ENCODE measurements around the gene ANK2.

ANK2 gene

DNA sequence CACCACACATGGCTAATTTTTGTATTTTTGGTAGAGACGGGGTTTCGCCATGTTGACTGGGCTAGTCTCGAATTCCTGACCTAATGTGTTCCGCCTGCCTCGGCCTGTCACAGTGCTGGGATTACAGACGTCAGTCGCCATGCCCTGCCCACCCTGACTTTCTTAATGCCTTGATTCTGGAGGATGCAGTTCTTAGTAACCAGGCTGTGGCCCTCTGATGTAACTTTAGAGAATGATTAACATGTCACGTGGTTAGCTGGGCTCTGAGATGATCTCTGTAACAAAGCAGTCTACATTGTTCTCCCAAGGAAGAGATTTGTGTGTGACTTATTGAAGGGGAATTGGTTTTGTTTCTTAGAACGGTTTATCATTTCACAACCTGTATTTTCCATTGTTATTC, 30.6 kb downstream of the ANK2 start:
- no peak for DNase-seq (ENCODE audit: low read depth, low spot score)
- H3K4me3 ChIP-seq (ENCODE audit: low read length), result no peak overlapping the region

GRCh38 chr4:113080624-113081023, 31.2 kb downstream of the ANK2 start:
- no peak overlapping the region for H3K4me3 ChIP-seq (ENCODE audit: low read length)
- DNase-seq (ENCODE audit: low read depth, low spot score), result no peak

DNA sequence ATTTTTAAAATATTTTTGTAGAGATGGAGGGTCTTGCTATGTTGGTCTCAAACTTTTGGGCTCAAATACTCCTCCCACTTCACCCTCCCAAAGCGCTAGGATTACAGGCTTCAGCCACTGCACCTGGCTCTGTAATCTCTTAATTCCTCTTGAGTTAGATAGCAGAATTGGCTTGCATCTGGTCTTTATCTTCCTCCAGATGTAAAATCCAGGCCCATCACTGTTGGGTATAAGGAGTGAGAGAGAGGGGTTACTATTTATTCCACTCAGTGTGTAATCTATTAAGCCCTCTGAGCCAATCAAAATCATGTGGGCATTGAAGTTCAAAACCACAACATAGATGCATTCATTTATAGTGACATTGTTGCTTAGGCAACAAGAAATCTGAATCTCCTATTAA, 33.9 kb downstream of the ANK2 start:
- H3K4me3 ChIP-seq (ENCODE audit: low read length), result no peak overlapping the region
- no peak for DNase-seq (ENCODE audit: low read depth, low spot score)

DNA sequence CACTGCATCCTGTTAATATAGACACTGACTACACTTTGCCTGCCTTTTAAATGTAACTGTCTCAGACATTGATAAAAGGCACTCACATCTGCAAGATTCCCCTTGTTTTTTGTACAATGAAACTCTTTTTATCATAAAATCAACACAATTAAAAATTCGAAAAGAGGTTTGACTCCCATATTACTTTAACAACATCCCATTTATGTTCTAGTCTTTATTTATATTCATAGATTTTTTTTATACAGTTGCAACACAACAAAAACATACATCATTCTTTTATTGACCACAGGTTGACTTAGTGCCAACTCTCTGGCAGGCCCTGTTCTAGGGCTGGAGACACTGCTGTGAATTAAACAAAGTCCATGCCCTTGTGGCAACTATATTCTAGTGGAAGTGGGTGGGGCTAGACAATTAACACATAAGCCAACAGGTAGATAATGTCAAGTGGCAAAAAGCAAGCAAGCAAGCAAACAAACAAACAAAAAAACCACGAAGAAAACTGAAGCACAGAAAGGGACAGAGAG, 36.8 kb downstream of the ANK2 start:
- no peak for DNase-seq (ENCODE audit: low read depth, low spot score)
- H3K4me3 ChIP-seq (ENCODE audit: low read length), result no peak overlapping the region

- H3K4me3 ChIP-seq (ENCODE audit: low read length), result no peak overlapping the region
- no peak for DNase-seq (ENCODE audit: low read depth, low spot score)
Observed at GRCh38 chr4:113088050-113088449, 38.6 kb downstream of the ANK2 start.

- no peak overlapping the region for H3K4me3 ChIP-seq (ENCODE audit: low read length)
- DNase-seq (ENCODE audit: low read depth, low spot score), result no peak
Observed at GRCh38 chr4:113090954-113091353, 41.5 kb downstream of the ANK2 start.

DNA sequence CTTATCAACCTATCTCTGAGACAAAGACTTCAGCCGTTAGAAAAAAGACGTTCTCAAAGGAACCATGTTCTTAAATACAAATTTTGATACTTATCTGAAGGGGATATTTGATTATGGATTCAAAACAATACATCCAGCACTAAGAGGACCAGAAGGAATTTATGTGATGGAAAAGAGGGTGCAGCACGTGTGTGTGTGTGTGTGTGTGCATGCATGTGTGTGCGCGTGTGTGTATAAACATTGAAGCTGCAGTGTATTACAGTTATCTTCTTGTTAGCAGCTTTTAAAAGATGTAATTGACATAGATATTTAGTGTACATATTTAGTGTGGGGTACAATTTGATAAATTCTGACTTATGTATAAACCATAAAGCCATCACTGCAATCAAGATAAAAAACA, 44.9 kb downstream of the ANK2 start:
- H3K4me3 ChIP-seq (ENCODE audit: low read length), result no peak overlapping the region

GRCh38 chr4:113094802-113095201, 45.3 kb downstream of the ANK2 start:
- no peak overlapping the region for H3K4me3 ChIP-seq (ENCODE audit: low read length)
- DNase-seq (ENCODE audit: low read depth, low spot score), result peak; percentile 7

More for the DNA sequence above, 44.9 kb downstream of the ANK2 start:
- no peak for DNase-seq (ENCODE audit: low read depth, low spot score)

DNA sequence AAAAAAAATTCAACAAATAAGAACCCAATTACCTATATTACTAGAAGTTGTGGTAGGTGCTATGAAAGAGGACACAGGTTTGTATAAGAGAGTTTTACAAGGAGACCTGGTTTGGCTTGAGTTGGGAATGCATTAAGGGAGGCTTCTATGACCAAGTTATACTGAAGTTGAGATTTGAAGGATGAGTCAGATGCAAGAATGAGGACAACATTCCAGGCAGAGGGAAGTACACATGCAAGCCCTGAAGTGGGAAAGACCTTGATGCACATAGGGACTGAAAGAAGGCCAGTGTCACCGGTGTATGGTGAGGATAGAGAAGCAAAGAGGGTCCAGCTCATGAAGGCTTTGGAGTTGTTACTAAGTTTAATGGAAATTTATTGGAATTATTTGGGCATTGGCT, 52.2 kb downstream of the ANK2 start:
- no peak for DNase-seq (ENCODE audit: low read depth, low spot score)

DNA sequence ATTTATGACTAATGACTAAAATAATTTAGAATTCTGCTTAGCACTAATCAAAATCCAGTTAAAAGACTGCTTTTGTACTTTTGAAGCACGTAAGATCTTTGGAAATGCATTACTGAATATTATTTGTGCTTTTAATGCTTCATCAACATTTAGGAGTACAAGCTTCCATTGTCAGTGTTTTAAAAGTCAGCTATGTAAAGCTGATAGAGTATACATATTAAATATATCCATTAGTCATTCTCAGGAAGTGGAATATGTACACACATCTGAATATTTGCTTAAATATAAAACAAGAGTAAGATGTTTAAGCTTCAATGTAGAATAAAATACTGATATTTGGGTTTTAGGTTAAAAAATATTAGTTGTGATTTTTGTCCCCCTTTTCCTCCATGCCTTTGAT, 54.1 kb downstream of the ANK2 start:
- no peak overlapping the region for H3K4me3 ChIP-seq (ENCODE audit: low read length)
- no peak for DNase-seq (ENCODE audit: low read depth, low spot score)

More for the DNA sequence above, 52.2 kb downstream of the ANK2 start:
- no peak overlapping the region for H3K4me3 ChIP-seq (ENCODE audit: low read length)

- H3K4me3 ChIP-seq (ENCODE audit: low read length), result no peak overlapping the region
- peak; percentile 5 for DNase-seq (ENCODE audit: low read depth, low spot score)
Observed at GRCh38 chr4:113106108-113106507, 56.7 kb downstream of the ANK2 start.

DNA sequence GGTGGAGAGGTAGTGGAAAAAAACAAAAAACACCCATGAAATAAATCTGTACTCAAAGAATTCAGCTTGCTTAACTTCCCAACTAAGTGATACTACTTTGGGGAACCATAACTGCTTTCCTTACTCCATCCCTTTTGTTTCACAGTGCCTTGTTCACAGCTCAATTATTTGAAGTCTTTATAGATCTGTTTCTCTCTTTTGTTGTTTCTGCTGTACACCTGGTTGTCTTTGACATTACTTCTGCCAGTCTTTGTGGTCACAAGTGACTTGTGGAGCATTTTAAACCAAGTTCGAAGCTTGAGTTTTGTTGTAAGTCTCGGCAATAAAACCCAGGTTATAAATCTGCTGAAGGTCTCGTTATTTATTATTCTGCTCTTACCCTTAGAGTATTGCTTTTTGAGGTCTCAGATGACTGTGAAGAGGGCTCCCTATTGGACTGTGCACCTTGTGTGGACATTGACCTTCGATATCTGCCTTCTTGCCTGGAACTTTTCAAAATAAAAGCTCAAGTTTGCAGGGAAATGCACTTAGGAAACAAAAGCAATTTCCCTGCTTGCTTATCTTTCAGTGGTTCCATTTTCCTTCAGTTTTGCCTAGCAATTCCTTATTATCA, 59.8 kb downstream of the ANK2 start:
- H3K4me3 ChIP-seq (ENCODE audit: low read length), result no peak overlapping the region
- DNase-seq (ENCODE audit: low read depth, low spot score), result no peak

DNA sequence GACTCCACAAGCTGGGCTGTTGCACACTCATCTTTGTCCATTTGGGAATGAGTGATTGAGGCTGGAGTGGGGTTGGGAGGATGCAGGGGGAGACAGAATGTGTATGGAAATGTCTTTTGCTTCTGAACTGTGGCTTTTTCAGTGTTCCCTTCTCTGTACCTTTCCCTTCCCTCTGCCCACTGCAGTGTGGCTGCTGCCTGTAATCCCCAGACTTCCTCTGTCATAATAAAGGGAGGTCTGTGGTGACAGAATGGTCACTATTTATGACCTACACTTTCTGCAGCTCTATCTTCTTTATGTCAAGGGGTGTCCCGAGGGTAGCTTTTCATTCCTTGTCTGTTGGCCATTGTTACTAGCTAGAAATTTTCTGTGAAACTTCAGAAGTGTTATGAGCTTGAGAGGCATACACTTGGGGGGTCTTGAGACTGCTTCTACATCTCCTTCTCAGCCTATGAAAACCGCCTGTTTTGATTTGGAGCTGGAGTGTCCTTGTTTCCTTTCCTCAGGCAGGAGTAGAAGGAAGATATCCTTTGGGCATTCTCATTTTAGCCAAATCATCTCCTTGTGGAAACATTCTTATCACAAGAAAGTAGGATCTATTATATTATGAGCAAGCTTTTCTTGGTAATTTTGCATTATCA, 63.0 kb downstream of the ANK2 start:
- no peak for DNase-seq (ENCODE audit: low read depth, low spot score)
- H3K4me3 ChIP-seq (ENCODE audit: low read length), result no peak overlapping the region

DNA sequence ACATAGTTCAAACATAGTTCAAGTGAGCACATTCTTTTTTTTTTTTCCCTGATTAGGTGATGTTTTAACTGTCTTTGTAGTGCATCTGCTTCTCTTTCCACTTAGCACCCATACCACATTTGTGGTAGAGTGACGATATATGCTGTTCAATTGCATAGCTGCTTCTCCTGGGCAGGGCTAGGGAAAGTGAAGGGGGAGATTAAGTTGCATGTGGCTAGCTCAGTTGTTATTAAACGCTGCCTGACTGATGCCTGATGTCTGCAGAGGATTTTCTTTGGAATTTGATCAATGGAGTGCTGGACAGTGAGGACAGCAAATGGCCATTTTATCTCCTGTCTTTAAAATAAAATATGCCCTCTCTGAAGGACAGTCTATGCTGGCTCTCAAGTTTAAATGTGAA, 63.7 kb downstream of the ANK2 start:
- H3K4me3 ChIP-seq (ENCODE audit: low read length), result no peak overlapping the region
- no peak for DNase-seq (ENCODE audit: low read depth, low spot score)

- H3K4me3 ChIP-seq (ENCODE audit: low read length), result no peak overlapping the region
- no peak for DNase-seq (ENCODE audit: low read depth, low spot score)
Observed at GRCh38 chr4:113114884-113115283, 65.4 kb downstream of the ANK2 start.

DNA sequence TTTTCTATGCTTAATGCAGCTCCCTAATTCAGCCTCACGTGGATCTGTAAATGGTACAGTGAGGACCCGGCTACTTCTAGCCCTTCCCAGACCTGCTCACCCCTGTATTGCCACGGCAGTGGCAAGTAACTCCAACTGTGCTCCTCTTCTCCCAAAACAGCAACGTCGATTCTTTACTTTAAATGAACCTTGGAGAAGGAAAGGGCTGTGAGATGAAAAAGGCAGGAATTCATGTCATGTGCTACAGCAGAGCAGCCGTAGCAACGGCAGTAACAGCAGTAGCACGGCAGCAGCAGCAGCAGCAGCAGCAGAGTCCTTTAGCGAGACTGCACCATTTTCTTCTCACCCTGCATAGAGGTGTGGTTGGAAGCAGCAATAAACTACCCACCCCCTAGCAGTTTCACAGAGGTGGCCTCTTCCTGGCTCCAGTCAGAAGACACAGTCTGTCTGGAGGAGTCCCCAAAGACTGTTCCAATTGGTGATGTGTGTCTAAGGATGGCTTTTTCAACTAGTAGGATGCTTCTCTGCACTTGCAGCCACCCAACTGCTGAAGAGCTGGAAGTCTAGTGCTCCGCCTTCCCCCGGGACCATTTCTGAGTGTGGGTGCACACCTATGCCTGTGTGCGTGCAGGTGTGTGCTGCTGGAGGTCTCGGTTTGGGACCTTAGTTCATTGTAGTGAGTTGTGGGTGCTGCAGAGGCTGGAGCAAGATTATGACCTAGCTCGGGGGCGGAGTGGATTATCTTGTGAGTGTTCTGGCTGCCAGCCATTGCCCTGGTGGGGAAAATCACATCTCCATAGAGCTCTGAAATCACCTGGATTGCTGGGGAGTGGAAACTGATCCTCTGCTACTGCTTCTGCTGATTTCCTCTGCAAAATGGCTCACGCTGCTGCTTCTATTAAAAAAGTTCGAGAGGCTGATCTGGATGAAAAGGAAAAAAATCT, 67.2 kb downstream of the ANK2 start:
- DNase-seq (ENCODE audit: low read depth, low spot score), result no peak
- H3K4me3 ChIP-seq (ENCODE audit: low read length), result no peak overlapping the region

- no peak overlapping the region for H3K4me3 ChIP-seq (ENCODE audit: low read length)
- no peak for DNase-seq (ENCODE audit: low read depth, low spot score)
Observed at GRCh38 chr4:113117358-113117702, 67.9 kb downstream of the ANK2 start.

DNA sequence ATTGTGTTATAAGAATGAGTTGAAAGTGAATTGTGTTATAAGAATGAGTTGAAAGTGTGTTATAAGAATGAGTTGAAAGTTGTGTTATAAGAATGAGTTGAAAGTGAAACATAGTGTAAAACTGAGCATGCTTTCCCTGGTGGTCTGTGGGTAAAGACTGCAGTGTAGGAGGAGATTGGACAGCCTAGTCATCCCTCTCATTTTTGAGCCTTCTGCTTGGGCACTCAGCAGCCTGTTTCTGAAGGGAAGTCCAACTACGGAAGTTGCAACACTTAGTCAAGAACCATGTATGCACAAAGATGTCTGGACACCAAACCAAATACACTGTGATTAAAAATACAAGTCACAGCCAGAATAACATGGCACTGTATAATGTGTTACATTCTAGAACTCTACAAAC, 72.6 kb downstream of the ANK2 start:
- H3K4me3 ChIP-seq (ENCODE audit: low read length), result no peak overlapping the region
- DNase-seq (ENCODE audit: low read depth, low spot score), result no peak

DNA sequence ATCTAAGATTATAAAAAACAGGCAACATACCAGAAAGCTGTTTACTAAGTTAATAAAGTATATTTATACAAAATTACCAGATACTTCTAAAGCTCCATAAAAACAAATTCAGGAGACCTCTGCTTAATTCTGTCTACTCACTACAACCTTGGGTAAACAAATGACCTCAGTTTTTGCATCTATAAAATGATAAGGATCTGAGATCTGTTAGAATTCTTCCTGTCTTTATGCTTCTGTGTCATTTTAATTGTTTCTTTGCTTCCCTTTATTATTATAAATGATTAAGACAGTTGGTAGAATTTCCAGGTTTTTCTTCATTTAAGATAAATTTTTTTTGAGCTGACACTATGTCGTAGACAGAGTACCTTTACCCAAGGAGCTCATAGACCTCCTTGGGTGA, 76.0 kb downstream of the ANK2 start:
- no peak for DNase-seq (ENCODE audit: low read depth, low spot score)
- H3K4me3 ChIP-seq (ENCODE audit: low read length), result no peak overlapping the region

DNA sequence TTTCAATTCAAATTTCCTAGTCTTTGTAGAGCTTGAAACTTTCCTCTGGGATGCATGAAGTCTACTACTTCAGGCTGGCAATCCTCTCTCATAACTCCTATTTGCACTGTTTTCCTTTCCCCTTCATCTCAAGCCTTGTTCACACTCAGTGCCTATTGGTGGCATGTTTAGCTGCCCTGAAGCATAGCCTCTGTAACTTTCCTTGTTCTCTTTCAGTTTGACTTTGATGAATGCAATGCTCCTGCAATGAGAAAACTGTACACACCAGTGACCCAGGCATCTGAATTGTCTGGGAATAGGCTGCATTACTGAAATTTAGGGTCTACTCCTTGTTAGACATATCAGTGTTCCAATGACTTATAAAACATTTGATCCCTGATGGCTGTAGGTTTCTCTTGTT, 81.7 kb downstream of the ANK2 start:
- no peak for DNase-seq (ENCODE audit: low read depth, low spot score)
- no peak overlapping the region for H3K4me3 ChIP-seq (ENCODE audit: low read length)

Data from Jurkat, Clone E6-1 (cell line).